Mucosa of stomach (tissue), 1 donor: ENCODE measurements around the gene TENM3.

ENCODE experiments used
- H3K27me3 ChIP-seq: one replicate; pipeline ENCODE4 v1.7.0; 2013; ENCODE audit warnings: mild to moderate bottlenecking, low read length; ENCODE audit not compliant: control insufficient read depth, insufficient read depth
- H3K36me3 ChIP-seq: one replicate; pipeline ENCODE4 v1.7.0; 2013; ENCODE audit warnings: low read length; ENCODE audit not compliant: control insufficient read depth, insufficient read depth
- H3K4me1 ChIP-seq: one replicate; pipeline ENCODE4 v1.7.0; 2013; ENCODE audit warnings: mild to moderate bottlenecking, low read length; ENCODE audit not compliant: control insufficient read depth, insufficient read depth
- H3K4me3 ChIP-seq: one replicate; pipeline ENCODE4 v1.7.0; 2013; ENCODE audit warnings: low read length
- H3K9ac ChIP-seq: one replicate; pipeline ENCODE4 v1.7.0; 2013; ENCODE audit warnings: mild to moderate bottlenecking, low read length, moderate library complexity
- H3K9me3 ChIP-seq: one replicate; pipeline ENCODE4 v1.7.0; 2013; ENCODE audit warnings: mild to moderate bottlenecking, low read length, moderate library complexity; ENCODE audit not compliant: control insufficient read depth
- donor health status: Pancreatic carcinoma.

Gene TENM3

DNA sequence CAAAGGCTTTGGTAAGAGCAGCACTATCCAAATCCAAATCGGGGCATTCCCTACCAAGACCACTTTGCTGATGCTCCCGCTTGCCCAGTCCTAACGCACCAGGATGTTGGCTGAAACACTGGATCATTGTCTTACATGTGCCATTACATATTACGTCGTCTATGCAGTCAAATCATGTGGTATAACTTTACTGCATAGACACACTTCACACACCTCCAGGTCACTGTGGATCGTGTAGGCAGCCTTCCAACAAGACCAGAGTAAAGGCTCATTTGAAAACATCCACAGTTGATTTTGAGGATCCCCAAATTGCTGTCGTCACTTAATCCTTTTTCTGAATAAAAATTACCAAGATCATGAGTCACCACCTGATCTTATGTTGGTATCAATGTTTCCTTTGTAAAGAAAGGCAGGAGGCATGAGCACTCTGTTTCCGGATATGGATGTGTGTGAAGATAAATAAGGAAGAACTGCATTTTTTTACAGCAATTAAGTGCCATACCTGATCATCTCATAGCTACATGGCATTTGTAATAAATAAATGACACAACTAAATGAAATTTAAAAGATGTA, 18.5 kb downstream of the TENM3 start:
- Histone ChIP-seq H3K4me1 (no peaks in the 10 kb centered on the region), H3K27me3 (no peaks in the 10 kb centered on the region), H3K9me3 (no peaks in the 10 kb centered on the region), H3K36me3 (no peaks in the 10 kb centered on the region), H3K9ac (no peak overlapping the region), H3K4me3 (no peak overlapping the region)

DNA sequence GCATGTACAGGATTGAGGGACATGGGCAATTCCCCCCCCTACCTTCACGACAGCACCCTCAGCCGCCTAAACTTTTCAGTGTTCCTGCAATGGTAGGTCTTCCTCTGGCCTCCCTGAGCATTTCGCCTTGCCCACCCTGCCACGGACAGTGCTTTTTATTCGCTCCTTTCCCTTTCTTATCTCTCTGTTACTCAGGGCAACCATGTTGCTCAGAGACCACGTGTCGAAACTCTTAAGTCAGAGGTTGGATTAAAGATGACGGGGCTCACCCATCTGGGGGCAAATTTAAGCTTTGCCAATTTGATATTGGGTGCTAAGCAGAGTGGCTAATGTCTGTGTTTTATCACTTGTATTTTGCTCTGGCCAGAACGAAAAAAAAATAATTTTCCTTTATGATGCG, 20.4 kb downstream of the TENM3 start:
- Histone ChIP-seq H3K9ac (no peak overlapping the region), H3K36me3 (no peaks in the 10 kb centered on the region), H3K4me3 (no peak overlapping the region), H3K27me3 (no peaks in the 10 kb centered on the region), H3K9me3 (no peaks in the 10 kb centered on the region), H3K4me1 (no peaks in the 10 kb centered on the region)

DNA sequence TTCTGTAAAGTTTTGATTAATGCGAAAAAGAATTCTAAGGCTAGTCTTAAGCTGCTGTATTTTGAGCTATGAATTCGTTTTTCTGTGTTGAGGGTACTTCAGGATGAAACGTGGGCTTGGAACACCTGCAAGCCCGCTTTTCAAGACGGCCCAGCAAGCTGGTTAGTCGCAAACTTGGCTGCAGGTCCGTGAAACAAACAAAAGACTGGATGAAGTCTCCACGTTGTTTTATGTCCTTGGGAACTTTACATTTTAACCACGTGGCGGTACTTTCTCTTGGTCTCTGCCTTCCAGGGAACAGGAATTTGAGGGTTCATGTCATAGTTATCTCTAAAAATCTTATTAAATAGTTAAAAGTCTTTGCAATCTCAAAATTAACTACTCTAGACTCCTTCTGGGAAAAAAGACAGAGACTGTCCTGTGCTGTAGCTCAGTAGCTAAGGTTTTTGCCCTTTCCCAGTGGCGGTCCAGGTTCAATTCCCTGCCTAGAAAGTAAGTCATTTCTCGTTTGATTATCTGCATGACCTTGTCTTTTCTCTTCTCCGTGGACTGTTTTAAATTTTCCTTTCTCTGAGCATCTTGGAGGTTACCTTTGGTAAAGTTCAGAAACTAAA, 21.0 kb downstream of the TENM3 start:
- Histone ChIP-seq H3K4me1 (no peaks in the 10 kb centered on the region), H3K4me3 (no peak overlapping the region), H3K9ac (no peak overlapping the region), H3K27me3 (no peaks in the 10 kb centered on the region), H3K36me3 (no peaks in the 10 kb centered on the region), H3K9me3 (no peaks in the 10 kb centered on the region)

DNA sequence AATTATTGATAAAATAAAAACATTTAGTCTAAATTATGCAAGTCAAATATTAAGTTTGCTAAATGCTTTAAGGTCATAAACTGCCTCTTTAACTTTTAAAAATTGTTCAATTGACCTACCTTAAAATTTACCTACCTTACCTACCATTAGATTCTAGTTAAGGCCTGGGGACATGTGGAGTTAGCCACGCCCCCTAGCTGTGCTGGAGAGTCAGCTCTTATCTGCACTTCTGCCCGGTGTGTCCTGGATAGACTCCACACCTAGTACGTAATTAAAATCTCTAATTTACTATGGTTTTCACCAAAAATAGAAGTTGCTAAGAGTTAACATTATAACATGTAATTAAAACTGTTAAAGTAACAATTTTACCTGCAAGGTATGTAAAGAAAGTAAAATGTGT, 22.7 kb downstream of the TENM3 start:
- H3K9ac ChIP-seq = no peak overlapping the region
- no peaks in the 10 kb centered on the region for H3K9me3 ChIP-seq
- H3K4me3 ChIP-seq = no peak overlapping the region
- no peaks in the 10 kb centered on the region for H3K36me3 ChIP-seq
- H3K4me1 ChIP-seq = no peaks in the 10 kb centered on the region
- H3K27me3 ChIP-seq = no peaks in the 10 kb centered on the region

DNA sequence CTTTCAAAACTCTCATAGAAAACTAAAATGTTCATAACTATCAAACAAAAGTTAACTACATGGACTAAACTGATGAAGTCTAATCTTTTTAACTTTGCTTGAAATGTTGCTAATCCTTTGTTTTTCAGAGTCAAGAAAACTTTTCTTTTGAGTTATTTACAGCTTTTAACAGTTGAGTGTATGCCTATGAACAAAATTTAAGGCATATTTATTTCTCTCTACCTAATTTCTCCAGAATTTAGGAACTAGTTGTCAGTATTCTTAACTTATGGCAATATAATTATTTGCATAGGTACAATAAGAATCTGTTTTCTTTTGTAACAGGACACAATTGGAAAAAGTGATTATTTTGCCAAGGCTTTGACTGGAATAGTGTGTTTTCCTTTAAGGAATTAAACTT, 23.8 kb downstream of the TENM3 start:
- Histone ChIP-seq H3K36me3 (no peaks in the 10 kb centered on the region), H3K9ac (no peak overlapping the region), H3K9me3 (no peaks in the 10 kb centered on the region), H3K4me3 (no peak overlapping the region), H3K27me3 (no peaks in the 10 kb centered on the region), H3K4me1 (no peaks in the 10 kb centered on the region)

DNA sequence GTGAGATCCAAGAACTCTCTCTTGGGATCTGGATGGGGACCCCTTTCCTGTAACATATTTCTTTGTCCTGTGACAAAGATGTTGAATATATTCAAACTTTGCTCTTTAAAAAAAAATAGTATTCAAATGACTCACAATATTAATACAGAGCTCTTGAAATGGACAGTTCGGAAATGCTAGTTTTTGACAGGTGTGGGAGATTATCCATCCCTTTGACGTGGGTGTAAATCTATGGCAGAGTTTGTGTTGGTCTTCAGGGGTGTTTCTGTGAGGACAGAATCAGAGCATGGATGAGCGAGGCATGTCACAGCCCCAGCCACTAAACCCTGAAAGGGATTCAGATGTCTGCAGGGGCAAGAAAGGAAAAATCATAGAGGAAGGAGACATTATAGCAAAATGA, 25.8 kb downstream of the TENM3 start:
- H3K4me3 ChIP-seq = no peak overlapping the region
- H3K9ac ChIP-seq = no peak overlapping the region
- no peaks in the 10 kb centered on the region for H3K4me1 ChIP-seq
- no peaks in the 10 kb centered on the region for H3K27me3 ChIP-seq
- no peaks in the 10 kb centered on the region for H3K9me3 ChIP-seq
- no peaks in the 10 kb centered on the region for H3K36me3 ChIP-seq

DNA sequence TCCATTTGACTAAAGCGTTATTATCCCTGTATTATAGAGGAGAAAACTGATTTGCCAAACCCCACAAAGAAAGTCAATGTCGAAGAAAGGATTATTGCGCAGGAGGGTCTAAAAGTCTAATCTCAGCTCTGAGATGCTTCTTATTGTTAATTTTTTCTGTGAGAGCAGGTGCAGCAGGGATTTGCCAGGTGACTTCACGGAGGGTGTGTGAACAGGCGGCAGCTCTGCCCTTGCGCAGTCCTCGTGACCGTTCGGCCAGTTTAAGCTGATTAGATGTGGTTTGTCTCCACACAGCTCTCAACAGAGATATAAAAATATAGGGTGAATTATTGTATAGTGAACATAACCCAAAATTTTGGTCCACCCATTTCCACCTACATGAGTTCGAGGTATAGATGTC, 28.5 kb downstream of the TENM3 start:
- Histone ChIP-seq H3K4me1 (no peaks in the 10 kb centered on the region), H3K4me3 (no peak overlapping the region), H3K36me3 (no peaks in the 10 kb centered on the region), H3K9me3 (no peaks in the 10 kb centered on the region), H3K9ac (no peak overlapping the region), H3K27me3 (no peaks in the 10 kb centered on the region)

DNA sequence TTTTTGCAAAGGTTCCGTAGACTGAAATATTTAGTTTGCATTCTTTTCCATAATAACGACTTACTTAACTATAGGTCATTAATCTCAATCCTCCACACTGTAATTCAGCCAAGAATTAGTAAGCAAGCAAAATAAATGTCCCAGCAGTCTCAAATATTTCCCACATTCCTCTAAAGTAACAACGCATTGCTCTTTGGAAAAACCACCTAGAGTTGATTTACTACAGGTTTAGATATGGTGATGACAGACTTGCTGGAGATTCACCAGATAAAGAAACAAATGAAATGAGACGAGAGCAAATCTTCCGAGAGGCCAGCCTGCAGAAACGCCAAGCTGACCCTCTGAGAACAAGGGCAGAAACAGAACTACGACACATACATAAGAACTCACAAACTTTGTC, 28.9 kb downstream of the TENM3 start:
- H3K4me3 ChIP-seq = no peak overlapping the region
- no peaks in the 10 kb centered on the region for H3K27me3 ChIP-seq
- H3K9ac ChIP-seq = no peak overlapping the region
- no peaks in the 10 kb centered on the region for H3K4me1 ChIP-seq
- no peaks in the 10 kb centered on the region for H3K9me3 ChIP-seq
- no peaks in the 10 kb centered on the region for H3K36me3 ChIP-seq

DNA sequence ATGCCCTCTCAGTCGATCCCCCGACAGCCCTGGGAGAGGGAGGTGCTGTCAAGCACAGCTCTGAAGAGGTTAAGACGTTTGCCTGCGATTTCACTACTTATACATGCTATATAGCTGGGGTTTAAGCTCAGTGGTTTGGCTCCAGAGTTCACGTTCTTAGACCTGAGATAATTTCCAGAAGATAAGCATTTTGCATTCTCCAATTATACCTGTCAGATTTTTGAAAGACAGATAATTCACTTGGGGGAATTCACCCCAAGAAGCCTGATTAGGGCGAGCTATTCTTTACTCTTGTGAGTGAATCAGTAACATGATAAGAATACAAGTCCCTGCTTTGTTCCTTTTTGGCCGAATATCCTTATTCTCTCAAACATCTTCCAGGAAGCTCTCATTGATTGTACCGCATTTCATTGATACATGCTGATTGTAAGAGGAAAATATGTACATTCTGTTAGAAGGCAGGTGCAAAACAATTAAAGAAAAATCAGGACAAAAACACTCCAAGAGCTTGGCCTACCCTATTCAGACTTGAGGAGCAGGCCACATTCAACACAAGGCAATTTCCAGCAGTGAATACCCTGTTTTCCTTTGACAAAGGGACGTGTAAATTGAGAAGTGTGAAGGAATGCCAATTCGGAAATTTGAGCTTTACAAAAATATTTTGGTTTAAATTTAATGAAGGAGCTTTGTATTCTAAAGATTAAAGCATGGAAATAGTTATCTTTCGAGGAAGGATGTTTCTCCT, 30.2 kb downstream of the TENM3 start:
- no peaks in the 10 kb centered on the region for H3K27me3 ChIP-seq
- no peaks in the 10 kb centered on the region for H3K36me3 ChIP-seq
- no peak overlapping the region for H3K4me3 ChIP-seq
- H3K4me1 ChIP-seq = no peaks in the 10 kb centered on the region
- H3K9ac ChIP-seq = no peak overlapping the region
- H3K9me3 ChIP-seq = no peaks in the 10 kb centered on the region

DNA sequence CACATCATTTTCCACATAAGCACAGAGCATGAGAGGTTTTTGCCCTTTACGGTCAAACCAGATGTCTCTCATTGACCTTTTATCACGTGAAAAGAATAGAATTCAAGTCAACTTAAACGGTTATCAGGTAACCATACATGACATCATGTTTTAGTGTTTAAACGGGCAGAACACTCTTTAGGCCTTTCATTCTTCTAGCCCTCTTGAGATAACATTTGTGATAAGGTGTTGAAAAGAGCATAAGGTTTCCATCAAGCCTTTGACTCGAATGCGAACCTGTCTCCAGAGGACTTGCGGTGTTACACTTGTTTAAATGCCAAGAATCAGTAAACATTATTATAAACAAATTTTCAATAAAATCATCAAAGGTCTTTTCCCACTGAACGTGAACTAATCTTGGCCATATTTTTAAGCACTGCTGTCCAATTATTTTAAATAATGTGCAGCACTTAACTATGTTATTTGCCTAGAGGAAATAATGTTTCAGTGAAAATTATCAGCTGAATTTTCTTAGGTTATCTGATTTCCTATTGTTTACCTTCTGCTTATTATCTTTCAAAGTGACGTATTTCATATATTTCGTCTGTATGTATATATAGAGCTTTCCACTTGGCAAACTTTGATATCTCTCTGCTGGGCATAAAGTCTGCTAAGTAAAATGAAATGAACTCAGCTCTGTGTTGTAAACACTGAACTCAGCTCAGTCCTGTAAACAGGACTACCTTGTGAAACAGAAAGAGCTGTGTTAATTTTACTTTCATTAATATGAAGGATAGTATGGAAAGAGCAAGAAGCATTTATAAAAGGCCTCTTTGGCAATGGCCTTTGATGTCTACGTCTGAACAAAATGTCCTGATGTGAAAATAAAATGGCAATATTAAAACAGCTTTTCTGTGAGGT, 33.3 kb downstream of the TENM3 start:
- Histone ChIP-seq H3K4me3 (no peak overlapping the region), H3K9me3 (no peaks in the 10 kb centered on the region), H3K27me3 (no peaks in the 10 kb centered on the region), H3K36me3 (no peaks in the 10 kb centered on the region), H3K9ac (no peak overlapping the region), H3K4me1 (no peaks in the 10 kb centered on the region)

DNA sequence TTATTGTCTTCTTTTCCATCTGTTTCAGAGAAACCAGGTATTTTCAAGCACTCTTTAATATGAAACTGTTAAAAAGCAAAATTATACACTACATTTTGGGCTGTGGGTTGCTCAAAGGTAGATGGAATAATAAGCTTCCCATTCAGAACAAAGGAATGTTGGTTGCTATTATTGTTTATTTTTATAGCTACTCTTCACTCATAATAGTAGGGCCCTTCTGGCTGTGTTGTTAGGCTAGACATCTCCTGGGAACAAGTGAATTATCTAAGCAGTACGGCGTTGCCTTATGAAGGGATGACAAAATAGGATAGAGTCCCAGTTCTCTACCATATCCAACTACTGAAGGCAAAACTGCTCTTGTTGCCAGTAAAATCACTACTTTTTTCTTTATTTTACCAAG, 34.2 kb downstream of the TENM3 start:
- H3K4me3 ChIP-seq = no peak overlapping the region
- no peak overlapping the region for H3K9ac ChIP-seq

DNA sequence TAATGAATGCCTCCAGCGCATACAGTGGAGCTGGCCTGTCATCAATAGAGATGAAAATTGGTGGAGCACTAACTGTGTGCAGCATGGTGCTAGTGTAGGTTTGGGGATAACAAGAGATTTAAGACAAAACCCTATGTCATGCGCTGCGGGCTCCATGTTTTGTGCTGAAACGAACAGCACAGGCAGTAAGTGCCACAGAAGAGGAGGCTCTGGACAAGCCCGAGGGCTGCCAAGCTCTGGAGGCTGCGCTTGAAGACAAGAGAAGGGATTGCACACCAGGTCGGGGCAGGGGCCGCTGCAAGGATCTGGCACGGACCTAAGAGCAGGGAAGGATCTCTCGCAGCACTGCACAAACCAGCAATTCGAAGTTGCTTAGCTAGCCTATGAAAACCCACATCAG, 35.5 kb downstream of the TENM3 start:
- no peaks in the 10 kb centered on the region for H3K27me3 ChIP-seq
- no peak overlapping the region for H3K9ac ChIP-seq
- no peaks in the 10 kb centered on the region for H3K4me1 ChIP-seq
- no peaks in the 10 kb centered on the region for H3K9me3 ChIP-seq
- H3K4me3 ChIP-seq = no peak overlapping the region
- H3K36me3 ChIP-seq = no peaks in the 10 kb centered on the region

More for the DNA sequence above, 34.2 kb downstream of the TENM3 start:
- H3K27me3 ChIP-seq = no peaks in the 10 kb centered on the region
- no peaks in the 10 kb centered on the region for H3K9me3 ChIP-seq
- no peaks in the 10 kb centered on the region for H3K4me1 ChIP-seq
- no peaks in the 10 kb centered on the region for H3K36me3 ChIP-seq
